Vagina (tissue), 2 donors: ENCODE measurements around the gene VWF.

ENCODE experiments used
- POLR2A ChIP-seq, 2 donors: fragments of 450-650 bp; IDR thresholded peaks; one replicate each; pipeline ENCODE4 v1.6.1; 2017; ENCODE audit warnings: antibody characterized with exemption in 2 of 2, mild to moderate bottlenecking in 2 of 2, moderate library complexity in 2 of 2
- TF ChIP-seq, protein P1 (sequence below), 3 experiments: fragments of 450-650 bp in 2 of 3; fragments of 200-600 bp in 1 of 3; sonication (generic) in 1 of 3; IDR thresholded peaks; one replicate each; pipeline ENCODE4 v1.5.1; 2017 to 2019; ENCODE audit warnings: antibody characterized with exemption in 3 of 3, mild to moderate bottlenecking in 2 of 3, moderate library complexity in 2 of 3

DNA sequence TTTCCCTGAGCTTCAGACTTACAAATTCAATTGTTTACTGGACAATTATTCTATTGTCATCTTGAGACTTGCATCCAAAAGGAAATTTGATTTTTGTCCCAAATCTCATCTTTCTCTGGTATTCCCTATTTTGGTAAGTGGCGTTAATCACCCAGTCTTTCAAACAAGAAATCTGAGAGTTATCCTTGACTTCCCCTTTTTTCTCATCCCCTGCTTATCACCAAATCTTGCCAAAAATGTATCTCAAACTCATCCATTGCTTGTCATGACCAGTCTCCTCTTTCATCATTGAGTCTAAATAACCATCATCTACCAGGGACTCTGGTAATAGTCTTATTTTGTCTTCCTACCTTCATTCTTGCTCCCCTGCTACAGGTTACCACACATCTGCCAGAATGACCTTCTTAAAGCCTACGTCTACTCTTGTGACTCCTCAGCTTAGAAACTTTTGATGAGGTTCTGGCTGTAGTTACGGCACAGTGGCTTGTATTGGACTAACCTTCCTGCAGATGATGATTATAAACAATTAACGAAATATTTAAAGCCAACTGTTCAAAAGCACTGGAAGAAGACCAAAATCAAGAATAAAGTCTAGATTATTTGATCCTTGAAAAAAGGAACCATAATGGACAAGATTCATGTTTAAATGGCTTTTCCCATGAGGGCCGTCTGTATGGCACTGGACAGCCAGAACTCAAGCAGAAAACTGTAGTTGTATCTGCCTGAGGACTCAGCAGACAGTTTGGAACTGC lies 170.5 kb downstream of the VWF start:
- TF ChIP-seq, protein P1, sequence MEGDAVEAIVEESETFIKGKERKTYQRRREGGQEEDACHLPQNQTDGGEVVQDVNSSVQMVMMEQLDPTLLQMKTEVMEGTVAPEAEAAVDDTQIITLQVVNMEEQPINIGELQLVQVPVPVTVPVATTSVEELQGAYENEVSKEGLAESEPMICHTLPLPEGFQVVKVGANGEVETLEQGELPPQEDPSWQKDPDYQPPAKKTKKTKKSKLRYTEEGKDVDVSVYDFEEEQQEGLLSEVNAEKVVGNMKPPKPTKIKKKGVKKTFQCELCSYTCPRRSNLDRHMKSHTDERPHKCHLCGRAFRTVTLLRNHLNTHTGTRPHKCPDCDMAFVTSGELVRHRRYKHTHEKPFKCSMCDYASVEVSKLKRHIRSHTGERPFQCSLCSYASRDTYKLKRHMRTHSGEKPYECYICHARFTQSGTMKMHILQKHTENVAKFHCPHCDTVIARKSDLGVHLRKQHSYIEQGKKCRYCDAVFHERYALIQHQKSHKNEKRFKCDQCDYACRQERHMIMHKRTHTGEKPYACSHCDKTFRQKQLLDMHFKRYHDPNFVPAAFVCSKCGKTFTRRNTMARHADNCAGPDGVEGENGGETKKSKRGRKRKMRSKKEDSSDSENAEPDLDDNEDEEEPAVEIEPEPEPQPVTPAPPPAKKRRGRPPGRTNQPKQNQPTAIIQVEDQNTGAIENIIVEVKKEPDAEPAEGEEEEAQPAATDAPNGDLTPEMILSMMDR (IDR thresholded peaks at IDR 0.05) = no peak
- no peak for TF ChIP-seq POLR2A (IDR thresholded peaks at IDR 0.05)
